HG03558 (cell line): ENCODE results near the gene RAX2.

ENCODE experiments used
- ATAC-seq: cut with Tn5 transposase; IDR thresholded peaks from one replicate; pipeline ENCODE4 v1.9.1; 2021; ENCODE audit warnings: moderate number of reproducible peaks; ENCODE audit not compliant: unreplicated experiment; ENCODE audit errors: extremely low read depth

The RAX2 gene

DNA sequence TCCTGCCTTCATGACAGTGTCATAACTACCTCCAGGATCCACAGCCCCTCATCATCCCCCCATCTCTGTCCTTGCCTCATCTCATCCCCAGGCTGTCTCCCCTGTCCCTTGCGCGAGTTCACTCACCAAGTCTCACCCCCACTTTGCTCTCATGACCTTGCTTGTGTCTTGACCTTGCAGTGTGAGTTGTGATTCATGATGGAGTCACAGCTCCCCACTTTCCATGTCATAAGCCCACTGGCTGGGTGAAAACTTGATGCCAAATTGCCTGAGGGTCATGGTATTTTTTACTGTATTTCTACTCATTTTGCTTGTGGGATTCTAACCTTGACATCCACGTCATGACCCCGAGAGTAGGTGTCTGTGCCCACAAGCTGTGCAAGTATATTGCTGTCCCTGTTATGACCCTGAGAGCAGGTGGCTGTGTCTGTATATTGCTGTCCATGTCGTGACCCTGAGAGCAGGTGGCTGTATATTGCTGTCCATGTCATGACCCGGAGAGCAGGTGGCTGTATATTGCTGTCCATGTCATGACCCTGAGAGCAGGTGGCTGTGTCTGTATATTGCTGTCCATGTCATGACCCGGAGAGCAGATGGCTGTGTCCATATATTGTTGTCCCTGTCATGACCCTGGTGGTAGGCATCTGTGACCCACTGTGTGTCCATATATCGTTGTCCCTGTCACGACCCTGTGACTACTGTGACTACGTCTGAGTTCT lies 34.4 kb downstream of the RAX2 start:
- no peak for ATAC-seq

- ATAC-seq, result no peak
Measured at GRCh38 chr19:3736106-3736724, 35.8 kb downstream of the RAX2 start.

DNA sequence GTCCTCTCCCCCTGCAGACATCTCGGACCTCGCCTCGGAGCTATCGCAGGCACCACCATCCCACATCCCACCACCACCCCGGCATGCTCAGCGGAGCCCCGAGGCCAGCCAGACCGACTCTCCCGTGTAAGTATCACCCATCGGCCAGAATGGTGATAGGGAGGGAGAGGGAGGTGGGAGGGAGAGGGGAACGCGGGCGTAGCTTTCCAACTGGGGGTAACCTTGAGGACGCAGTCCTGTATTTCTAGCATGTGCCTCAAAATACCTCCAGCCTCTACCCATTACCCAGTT lies 37.8 kb downstream of the RAX2 start:
- no peak for ATAC-seq

DNA sequence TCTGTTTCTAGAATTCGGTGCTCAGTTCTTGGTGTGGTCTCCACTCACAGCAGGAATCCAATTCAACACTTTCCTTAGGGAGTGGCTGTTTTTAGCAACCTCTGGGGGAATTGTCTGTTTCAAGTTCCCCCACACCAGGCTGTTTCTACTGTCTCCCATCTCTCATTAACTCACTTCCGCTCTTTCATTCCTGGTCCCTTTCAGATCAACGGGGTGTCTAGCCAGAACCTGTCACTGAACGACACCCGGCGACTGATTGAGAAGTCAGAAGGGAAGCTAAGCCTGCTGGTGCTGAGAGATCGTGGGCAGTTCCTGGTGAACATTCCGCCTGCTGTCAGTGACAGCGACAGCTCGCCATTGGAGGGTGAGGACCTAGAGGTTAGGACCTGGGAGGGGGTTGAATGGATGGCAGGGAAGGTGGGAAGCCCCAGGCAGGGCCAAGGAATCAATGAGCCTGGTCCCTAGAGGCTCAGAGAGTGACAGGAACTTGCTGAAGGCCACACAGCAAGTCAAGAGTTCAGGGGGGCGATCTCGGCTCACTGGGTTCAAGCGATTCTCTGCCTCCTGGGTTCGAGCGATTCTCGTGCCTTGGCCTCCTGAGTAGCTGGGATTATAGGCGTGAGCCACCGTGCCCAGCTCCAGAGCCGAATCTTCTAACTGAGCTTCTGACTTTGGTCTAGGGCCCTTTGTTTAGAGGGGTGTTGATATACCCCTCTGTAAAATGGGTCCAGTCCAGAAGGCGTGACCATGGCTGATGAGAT lies 38.3 kb downstream of the RAX2 start:
- ATAC-seq, result no peak

DNA sequence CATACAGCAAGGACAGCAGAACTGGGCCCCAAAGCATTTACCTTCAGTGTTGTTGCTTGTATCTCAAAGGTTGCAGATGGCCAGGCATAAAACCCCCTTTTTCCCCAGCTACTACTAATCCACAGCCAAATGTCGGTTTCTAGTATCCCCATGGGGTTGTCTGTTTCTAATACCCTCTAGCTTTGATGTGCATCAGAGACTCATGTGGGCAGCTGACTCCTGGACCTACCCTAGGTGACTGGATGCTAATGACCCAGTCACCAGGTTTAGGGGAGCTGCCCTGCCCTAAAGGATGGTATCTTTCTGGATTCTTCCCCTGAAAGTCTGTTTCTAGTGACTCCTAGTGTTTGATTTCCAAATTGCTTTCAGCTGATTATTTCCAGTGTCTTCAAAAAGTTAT lies 39.9 kb downstream of the RAX2 start:
- ATAC-seq, result no peak

- ATAC-seq, result no peak
Measured at GRCh38 chr19:3730457-3730958, 41.5 kb downstream of the RAX2 start.

DNA sequence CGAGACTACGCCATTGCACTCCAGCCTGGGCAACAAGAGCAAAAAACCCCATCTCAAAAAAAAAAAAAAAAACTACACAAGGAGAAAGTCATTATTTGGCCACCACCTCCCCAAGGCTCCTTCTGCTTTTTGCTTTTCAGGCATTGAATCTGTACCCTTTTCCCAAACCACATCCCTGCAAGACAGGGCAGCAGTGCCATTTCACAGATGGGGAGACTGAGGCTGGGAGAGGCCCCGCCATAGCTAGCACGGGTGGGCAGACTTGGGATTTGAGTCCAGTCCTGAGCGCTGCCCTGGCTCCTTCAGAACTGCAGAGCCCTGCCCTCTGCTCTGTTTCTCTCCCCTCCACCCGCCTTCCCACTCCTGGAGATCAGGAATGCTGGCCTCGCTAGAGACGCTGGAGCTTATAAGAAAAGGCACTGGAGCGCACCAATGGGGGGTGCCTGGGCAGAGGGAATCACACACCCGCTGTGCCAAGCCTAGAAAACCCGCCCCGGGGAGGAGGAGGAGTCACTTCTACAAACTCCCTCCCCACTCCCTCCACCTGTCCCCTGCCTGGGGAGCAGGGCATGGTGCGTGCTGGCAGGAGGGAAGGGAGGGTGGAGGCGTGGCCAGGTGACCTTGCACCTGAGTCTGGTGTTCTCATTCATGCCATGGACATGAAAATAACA lies 46.3 kb downstream of the RAX2 start:
- no peak for ATAC-seq

DNA sequence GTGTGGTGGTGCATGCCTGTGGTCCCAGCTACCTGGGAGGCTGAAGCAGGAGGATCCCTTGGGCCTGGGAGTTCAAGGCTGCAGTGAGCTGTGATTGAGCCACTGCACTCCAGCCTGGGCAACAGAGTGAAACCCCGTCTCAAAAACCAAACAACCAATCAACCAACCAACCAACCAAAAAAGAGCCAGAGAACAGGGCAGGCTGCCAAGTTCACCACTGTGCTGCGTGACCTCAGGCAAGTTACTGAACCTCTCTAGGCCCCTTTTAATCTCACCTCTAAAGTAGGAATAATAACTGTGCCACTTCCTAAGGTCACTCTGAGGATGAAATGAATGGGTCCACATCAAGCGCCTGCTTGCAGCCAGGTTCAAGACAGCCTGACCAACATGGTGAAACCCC lies 46.9 kb downstream of the RAX2 start:
- ATAC-seq, result no peak

DNA sequence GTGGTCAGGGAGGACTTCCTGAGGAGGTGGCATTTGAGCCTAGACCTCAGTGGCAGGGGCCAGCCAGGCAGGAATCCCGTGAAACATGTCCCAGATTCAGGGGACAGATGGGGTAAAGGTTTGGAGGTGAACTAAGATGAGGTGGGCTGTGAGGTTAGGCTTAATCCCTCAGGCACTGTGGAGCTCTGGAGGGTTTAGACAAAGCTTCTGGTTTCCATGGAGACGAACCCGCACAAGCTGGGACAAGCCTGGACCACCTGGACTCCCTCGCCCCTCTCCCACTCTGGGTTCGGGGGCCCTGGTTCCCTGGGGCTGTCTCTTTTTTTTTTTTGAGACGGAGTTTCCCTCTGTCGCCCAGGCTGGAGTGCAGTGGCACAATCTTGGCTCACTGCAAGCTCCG lies 48.1 kb downstream of the RAX2 start:
- ATAC-seq, result no peak

- no peak for ATAC-seq
Measured at GRCh38 chr19:3723110-3723488, 48.9 kb downstream of the RAX2 start.

GRCh38 chr19:3722443-3723109 lies 49.5 kb downstream of the RAX2 start:
- no peak for ATAC-seq

GRCh38 chr19:3721887-3722442 lies 50.1 kb downstream of the RAX2 start:
- no peak for ATAC-seq

- no peak for ATAC-seq
Measured at GRCh38 chr19:3721131-3721886, 50.7 kb downstream of the RAX2 start.

DNA sequence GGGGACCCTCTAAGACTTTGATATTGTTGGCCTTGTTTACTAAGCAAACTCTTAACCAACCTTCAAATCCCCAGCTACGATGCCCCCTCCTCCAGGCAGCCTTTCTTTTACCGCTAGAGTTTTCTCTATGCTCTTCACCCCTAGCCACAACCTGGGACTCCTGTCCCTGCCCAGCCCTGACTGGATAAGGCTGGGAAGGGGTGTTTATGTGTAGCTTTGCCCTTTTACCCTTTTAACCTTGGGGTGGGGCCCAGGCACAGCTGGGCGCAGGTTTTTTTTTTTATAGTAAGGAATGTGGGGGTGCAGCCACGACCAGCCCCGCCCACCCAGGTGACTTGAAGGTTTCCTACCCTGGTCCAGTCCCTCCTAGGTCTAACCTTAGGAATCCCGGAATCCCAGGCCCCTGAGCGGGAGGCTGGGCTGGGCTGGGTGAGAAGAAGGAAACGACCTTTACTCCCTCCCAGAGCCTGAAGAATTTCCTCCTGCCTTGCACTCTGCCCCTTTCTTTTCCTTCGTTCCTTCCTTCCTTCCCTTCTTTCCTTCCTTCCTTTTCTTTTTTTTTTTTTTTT lies 51.6 kb downstream of the RAX2 start:
- ATAC-seq, result no peak

GRCh38 chr19:3719868-3720267 lies 52.2 kb downstream of the RAX2 start:
- ATAC-seq, result no peak
